RWPE2 (cell line): ENCODE results near the gene MESD.

Source experiments
- ATAC-seq: fragments of 200-7000 bp; cut with Tn5 transposase; 3 replicates; pipeline ENCODE4 v1.9.1; 2021; ENCODE audit warnings: low read depth
- DNase-seq: peaks from one replicate; pipeline ENCODE4 v3.0.0-alpha.2; 2020; ENCODE audit warnings: low spot score
- H3K27ac ChIP-seq: fragments of 450-650 bp; 2 replicates; pipeline ENCODE4 v1.5.1; 2017; ENCODE audit warnings: mild to moderate bottlenecking; ENCODE audit not compliant: poor library complexity, severe bottlenecking
- H3K27me3 ChIP-seq: fragments of 250-450 bp; sonication (Bioruptor Pico); 2 replicates; pipeline ENCODE4 v1.5.1; 2021; ENCODE audit warnings: mild to moderate bottlenecking, moderate library complexity; ENCODE audit not compliant: insufficient read depth, poor library complexity, severe bottlenecking
- H3K36me3 ChIP-seq: fragments of 250-450 bp; sonication (Bioruptor Pico); 2 replicates; pipeline ENCODE4 v1.5.1; 2020; ENCODE audit warnings: low read depth, mild to moderate bottlenecking, moderate library complexity
- H3K4me1 ChIP-seq: fragments of 250-450 bp; sonication (Bioruptor Pico); 2 replicates; pipeline ENCODE4 v1.5.1; 2021; ENCODE audit warnings: mild to moderate bottlenecking, moderate library complexity; ENCODE audit not compliant: insufficient read depth, poor library complexity, severe bottlenecking
- H3K4me3 ChIP-seq: fragments of 250-450 bp; sonication (Bioruptor Pico); 2 replicates; pipeline ENCODE4 v1.5.1; 2021; ENCODE audit warnings: mild to moderate bottlenecking, moderate library complexity; ENCODE audit not compliant: severe bottlenecking
- H3K9me3 ChIP-seq: fragments of 250-450 bp; sonication (Bioruptor Pico); 2 replicates; pipeline ENCODE4 v1.5.1; 2021; ENCODE audit warnings: mild to moderate bottlenecking, moderate library complexity; ENCODE audit not compliant: severe bottlenecking
- CTCF ChIP-seq: fragments of 450-650 bp; IDR thresholded peaks from one replicate; pipeline ENCODE4 v1.5.1; 2017; ENCODE audit warnings: mild to moderate bottlenecking, moderate library complexity; ENCODE audit not compliant: poor library complexity, severe bottlenecking

Gene MESD

GRCh38 chr15:80931721-80932512, 57.7 kb downstream of the MESD start:
- no peak for TF ChIP-seq CTCF
- H3K9me3 ChIP-seq, result no peaks in the 10 kb centered on the region
- no peak for DNase-seq
- H3K4me1 ChIP-seq, result no peaks in the 10 kb centered on the region
- H3K27ac ChIP-seq, result no peak overlapping the region
- no peaks in the 10 kb centered on the region for H3K27me3 ChIP-seq
- no peaks in the 10 kb centered on the region for H3K36me3 ChIP-seq
- no peak overlapping the region for H3K4me3 ChIP-seq
- ATAC-seq, result no peak

GRCh38 chr15:80931191-80931590, 58.4 kb downstream of the MESD start:
- H3K4me3 ChIP-seq, result no peak overlapping the region
- DNase-seq (no peak), ATAC-seq (no peak)
- no peak for TF ChIP-seq CTCF
- no peaks in the 10 kb centered on the region for H3K27me3 ChIP-seq
- H3K4me1 ChIP-seq, result no peaks in the 10 kb centered on the region
- no peaks in the 10 kb centered on the region for H3K36me3 ChIP-seq
- no peak overlapping the region for H3K27ac ChIP-seq
- no peaks in the 10 kb centered on the region for H3K9me3 ChIP-seq

DNA sequence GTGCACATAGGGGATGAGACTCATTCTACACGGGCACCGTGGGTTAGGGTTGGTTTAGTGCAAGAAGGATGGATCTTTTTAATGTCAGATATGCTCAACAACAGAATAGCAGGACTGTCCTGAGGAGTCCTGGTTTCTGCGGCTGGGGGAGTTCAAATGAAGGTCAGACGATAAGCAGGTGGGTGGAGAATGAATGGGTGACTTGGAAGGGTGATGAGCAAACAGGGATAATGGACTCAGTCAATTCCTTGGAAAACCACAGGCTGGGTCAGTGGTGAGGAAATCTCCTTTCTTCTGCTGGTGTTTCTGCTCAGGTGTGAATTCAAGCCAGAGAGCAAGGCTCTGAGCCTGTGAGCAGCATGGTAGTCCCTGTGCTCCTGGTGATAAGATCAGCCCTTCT, 59.9 kb downstream of the MESD start:
- TF ChIP-seq CTCF, result no peak
- peak overlapping the region; percentile 10 for H3K27ac ChIP-seq
- H3K4me3 ChIP-seq, result no peak overlapping the region
- H3K36me3 ChIP-seq, result no peaks in the 10 kb centered on the region
- DNase-seq (no peak), ATAC-seq (peak; percentile 18; the same call in 2 of the 3 replicates)
- H3K4me1 ChIP-seq, result no peaks in the 10 kb centered on the region
- no peaks in the 10 kb centered on the region for H3K9me3 ChIP-seq
- H3K27me3 ChIP-seq, result no peaks in the 10 kb centered on the region

GRCh38 chr15:80929225-80929624, 60.4 kb downstream of the MESD start:
- H3K9me3 ChIP-seq, result no peaks in the 10 kb centered on the region
- H3K27ac ChIP-seq, result peak overlapping the region; percentile 10
- H3K27me3 ChIP-seq, result no peaks in the 10 kb centered on the region
- TF ChIP-seq CTCF, result no peak
- DNase-seq, result no peak
- no peaks in the 10 kb centered on the region for H3K36me3 ChIP-seq
- no peak overlapping the region for H3K4me3 ChIP-seq
- H3K4me1 ChIP-seq, result no peaks in the 10 kb centered on the region
- peak; percentile 70 for ATAC-seq

GRCh38 chr15:80926126-80926525, 63.5 kb downstream of the MESD start:
- TF ChIP-seq CTCF, result no peak

More at GRCh38 chr15:80926126-80926525, 63.5 kb downstream of the MESD start:
- Histone ChIP-seq H3K4me3 (no peak overlapping the region), H3K36me3 (no peaks in the 10 kb centered on the region), H3K9me3 (no peaks in the 10 kb centered on the region), H3K27me3 (no peaks in the 10 kb centered on the region), H3K4me1 (no peaks in the 10 kb centered on the region), H3K27ac (no peak overlapping the region)
- no peak for DNase-seq
- no peak for ATAC-seq
